ENCODE measurements around the gene EEFSEC. TPM values are rescaled to one million over a fixed set of nuclear protein-coding genes. Genes with fewer than 3 reads are reported as not detected.

EEFSEC gene
- total RNA-seq, 1 donor from 2014 or later: 10.1 TPM

DNA sequence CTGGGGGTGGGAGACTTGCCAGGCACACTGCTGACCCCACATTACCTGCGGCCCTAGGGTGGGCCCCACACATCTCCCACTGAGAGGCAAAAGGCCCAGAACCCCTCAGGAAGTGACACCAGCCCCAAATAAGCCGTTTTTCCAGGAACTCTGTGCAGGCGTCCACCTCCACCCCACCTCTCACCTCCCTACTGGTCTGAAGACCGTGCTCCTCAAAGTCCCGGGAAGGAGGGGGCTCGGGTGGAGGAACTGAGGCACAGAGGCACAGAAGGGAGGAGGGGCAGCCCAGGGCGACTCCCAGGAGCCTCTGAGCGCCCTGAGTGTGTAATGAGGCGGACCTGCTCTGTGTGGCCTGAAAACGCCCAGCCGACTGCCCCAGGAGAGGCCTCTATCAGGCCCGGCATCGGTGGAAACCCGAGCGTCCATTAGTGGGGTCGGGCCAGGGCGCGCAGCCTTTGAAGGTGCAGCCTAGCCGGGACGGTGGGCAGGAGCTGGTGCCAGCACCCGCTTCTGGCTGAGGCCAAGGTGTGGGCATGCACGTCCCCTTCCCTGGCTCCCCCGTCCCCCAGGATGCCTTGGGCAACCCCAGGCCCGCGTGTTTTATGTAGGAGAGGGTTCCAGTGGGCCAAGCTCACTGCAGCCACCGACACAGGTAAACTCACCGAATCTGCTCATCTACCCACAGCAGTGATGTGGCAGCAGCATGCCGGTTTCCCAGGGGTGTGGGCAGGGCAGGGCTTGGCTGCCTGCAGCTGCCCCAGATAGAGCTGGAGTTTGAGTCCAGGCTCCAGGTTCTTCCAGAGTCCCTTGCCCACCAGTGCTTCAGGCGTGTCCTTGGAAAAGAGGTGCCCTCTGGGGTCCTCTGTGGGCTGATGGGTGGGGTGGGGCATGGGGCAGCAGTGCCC, 257.6 kb downstream of the EEFSEC start:
- DNase-seq (ENCODE audit: low read depth): no peak
- TF ChIP-seq, protein P1, sequence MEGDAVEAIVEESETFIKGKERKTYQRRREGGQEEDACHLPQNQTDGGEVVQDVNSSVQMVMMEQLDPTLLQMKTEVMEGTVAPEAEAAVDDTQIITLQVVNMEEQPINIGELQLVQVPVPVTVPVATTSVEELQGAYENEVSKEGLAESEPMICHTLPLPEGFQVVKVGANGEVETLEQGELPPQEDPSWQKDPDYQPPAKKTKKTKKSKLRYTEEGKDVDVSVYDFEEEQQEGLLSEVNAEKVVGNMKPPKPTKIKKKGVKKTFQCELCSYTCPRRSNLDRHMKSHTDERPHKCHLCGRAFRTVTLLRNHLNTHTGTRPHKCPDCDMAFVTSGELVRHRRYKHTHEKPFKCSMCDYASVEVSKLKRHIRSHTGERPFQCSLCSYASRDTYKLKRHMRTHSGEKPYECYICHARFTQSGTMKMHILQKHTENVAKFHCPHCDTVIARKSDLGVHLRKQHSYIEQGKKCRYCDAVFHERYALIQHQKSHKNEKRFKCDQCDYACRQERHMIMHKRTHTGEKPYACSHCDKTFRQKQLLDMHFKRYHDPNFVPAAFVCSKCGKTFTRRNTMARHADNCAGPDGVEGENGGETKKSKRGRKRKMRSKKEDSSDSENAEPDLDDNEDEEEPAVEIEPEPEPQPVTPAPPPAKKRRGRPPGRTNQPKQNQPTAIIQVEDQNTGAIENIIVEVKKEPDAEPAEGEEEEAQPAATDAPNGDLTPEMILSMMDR (conservative IDR thresholded peaks at IDR 0.05; ENCODE audit: low read depth, low read length): no peak

DNA sequence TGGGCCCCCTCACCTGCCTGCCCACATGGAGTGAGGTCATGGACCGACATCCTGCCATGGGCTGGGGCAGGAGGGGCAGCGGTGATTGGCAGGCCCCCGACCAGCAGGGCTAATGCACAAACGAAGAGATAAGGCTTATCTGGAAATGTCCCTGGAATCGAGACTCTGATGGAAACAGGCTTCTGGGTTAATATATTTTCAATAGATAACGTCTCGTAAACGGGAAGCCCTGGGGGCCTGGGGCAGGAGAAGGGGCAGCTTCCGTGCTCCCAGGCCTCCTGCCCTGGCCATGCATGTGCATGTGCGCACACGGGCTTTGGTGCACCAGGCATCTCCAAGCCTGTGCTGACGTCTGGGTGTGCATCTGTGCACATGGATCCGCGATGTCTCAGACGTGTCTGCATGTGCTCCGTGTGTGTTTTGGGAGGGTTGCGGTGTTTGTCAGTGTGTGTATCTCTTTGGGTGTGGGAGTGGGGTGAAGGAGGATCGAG, 258.3 kb downstream of the EEFSEC start:
- no peak for DNase-seq (ENCODE audit: low read depth)
- H3K4me3 ChIP-seq (ENCODE audit: low read depth, low read length): no peak overlapping the region
- TF ChIP-seq, protein P1 (conservative IDR thresholded peaks at IDR 0.05; ENCODE audit: low read depth, low read length): no peak

More for the DNA sequence above, 257.6 kb downstream of the EEFSEC start:
- H3K4me3 ChIP-seq (ENCODE audit: low read depth, low read length): no peak overlapping the region

GRCh38 chr3:128412180-128413002, 259.1 kb downstream of the EEFSEC start:
- TF ChIP-seq, protein P1 (conservative IDR thresholded peaks at IDR 0.05; ENCODE audit: low read depth, low read length): no peak
- DNase-seq (ENCODE audit: low read depth): no peak
- no peak overlapping the region for H3K4me3 ChIP-seq (ENCODE audit: low read depth, low read length)

DNA sequence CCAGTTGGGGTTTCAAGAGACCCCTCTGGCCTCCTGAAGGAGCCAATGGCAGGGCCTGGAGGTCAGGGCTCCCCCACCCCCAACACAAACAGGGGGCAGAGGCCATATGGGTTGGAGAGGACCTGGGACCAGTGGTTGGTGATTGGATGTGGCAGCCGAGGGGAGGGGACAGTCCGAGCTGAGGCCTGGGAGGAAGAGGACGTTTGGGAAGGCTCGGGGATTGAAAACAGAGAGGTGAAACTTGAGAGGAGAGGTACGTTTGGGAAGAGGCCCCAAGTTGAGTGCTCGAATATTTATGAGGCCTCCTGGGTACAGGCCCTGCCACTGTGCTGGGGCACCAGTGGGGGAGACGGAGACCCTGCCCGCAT, 259.7 kb downstream of the EEFSEC start:
- TF ChIP-seq, protein P1 (conservative IDR thresholded peaks at IDR 0.05; ENCODE audit: low read depth, low read length): no peak

GRCh38 chr3:128413413-128414205, 260.3 kb downstream of the EEFSEC start:
- no peak for DNase-seq (ENCODE audit: low read depth)
- H3K4me3 ChIP-seq (ENCODE audit: low read depth, low read length): no peak overlapping the region
- TF ChIP-seq, protein P1 (conservative IDR thresholded peaks at IDR 0.05; ENCODE audit: low read depth, low read length): no peak

More for the DNA sequence above, 259.7 kb downstream of the EEFSEC start:
- no peak overlapping the region for H3K4me3 ChIP-seq (ENCODE audit: low read depth, low read length)
- DNase-seq (ENCODE audit: low read depth): no peak

- DNase-seq (ENCODE audit: low read depth): no peak
- TF ChIP-seq, protein P1 (conservative IDR thresholded peaks at IDR 0.05; ENCODE audit: low read depth, low read length): no peak
- no peak overlapping the region for H3K4me3 ChIP-seq (ENCODE audit: low read depth, low read length)
Observed at GRCh38 chr3:128415200-128415772, 262.0 kb downstream of the EEFSEC start.

Measured in epithelial cell of proximal tubule (primary cell).